ENCODE results near the gene RAB4B. TPM values are rescaled to one million over a fixed set of nuclear protein-coding genes. Genes with fewer than 3 reads are reported as not detected.

Gene RAB4B
- total RNA-seq, 3 donors from 2014 or later, result 21.6 to 28.2 (median 22.1) TPM

GRCh38 chr19:40798683-40799557 lies 20.9 kb downstream of the RAB4B start, which contains the start of gene EGLN2:
Gene EGLN2 (plus strand): TSS chr19:40799191. CDS start chr19:40800573, 1,382 bp downstream.
- H3K9me3 ChIP-seq, result no peaks in the 10 kb centered on the region
- TF ChIP-seq POLR2AphosphoS5 (IDR thresholded peaks at IDR 0.05), result peak; percentile 73 to 82 (median 78)
- peak; percentile 41 for TF ChIP-seq POLR2A (IDR thresholded peaks at IDR 0.05)
- TF ChIP-seq, protein P1, sequence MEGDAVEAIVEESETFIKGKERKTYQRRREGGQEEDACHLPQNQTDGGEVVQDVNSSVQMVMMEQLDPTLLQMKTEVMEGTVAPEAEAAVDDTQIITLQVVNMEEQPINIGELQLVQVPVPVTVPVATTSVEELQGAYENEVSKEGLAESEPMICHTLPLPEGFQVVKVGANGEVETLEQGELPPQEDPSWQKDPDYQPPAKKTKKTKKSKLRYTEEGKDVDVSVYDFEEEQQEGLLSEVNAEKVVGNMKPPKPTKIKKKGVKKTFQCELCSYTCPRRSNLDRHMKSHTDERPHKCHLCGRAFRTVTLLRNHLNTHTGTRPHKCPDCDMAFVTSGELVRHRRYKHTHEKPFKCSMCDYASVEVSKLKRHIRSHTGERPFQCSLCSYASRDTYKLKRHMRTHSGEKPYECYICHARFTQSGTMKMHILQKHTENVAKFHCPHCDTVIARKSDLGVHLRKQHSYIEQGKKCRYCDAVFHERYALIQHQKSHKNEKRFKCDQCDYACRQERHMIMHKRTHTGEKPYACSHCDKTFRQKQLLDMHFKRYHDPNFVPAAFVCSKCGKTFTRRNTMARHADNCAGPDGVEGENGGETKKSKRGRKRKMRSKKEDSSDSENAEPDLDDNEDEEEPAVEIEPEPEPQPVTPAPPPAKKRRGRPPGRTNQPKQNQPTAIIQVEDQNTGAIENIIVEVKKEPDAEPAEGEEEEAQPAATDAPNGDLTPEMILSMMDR (IDR thresholded peaks at IDR 0.05), result no peak
- peak within 1 kb of the TSS; percentile 96 to 97 for H3K27ac ChIP-seq
- H3K27me3 ChIP-seq, result no peaks in the 10 kb centered on the region
- H3K4me3 ChIP-seq, result peak within 1 kb of the TSS; percentile 75 to 97 (median 97)
- no peaks in the 10 kb centered on the region for H3K36me3 ChIP-seq
- peak; percentile 100 for DNase-seq (ENCODE audit: low spot score in 2 of 2)
- H3K4me1 ChIP-seq, result peaks cover 31 to 37% of the 10 kb centered on the region in 2 donors
- intact Hi-C loops (cut with DNase I; ENCODE audit: low total_unique reads), result no loop called here

- H3K36me3 ChIP-seq, result no peaks in the 10 kb centered on the region
- H3K4me1 ChIP-seq, result peaks cover 32 to 45% of the 10 kb centered on the region in 2 donors
- H3K4me3 ChIP-seq, result peak overlapping the region; percentile 75 to 97 (median 97)
- no peaks in the 10 kb centered on the region for H3K27me3 ChIP-seq
- DNase-seq (ENCODE audit: low spot score in 2 of 2), result no peak
- peak overlapping the region; percentile 96 to 97 for H3K27ac ChIP-seq
- TF ChIP-seq, protein P1 (IDR thresholded peaks at IDR 0.05), result no peak
- TF ChIP-seq POLR2A (IDR thresholded peaks at IDR 0.05) (no peak), POLR2AphosphoS5 (IDR thresholded peaks at IDR 0.05) (no peak)
- intact Hi-C loops (cut with DNase I; ENCODE audit: low total_unique reads), result no loop called here
- H3K9me3 ChIP-seq, result no peaks in the 10 kb centered on the region
Measured at GRCh38 chr19:40799558-40800338, 21.7 kb downstream of the RAB4B start.

GRCh38 chr19:40800339-40800996 lies 22.4 kb downstream of the RAB4B start:
- Histone ChIP-seq H3K9me3 (no peaks in the 10 kb centered on the region), H3K27ac (peak overlapping the region; percentile 96 to 97), H3K27me3 (no peaks in the 10 kb centered on the region), H3K36me3 (no peaks in the 10 kb centered on the region), H3K4me3 (peak overlapping the region; percentile 75 to 97 (median 97)), H3K4me1 (peaks cover 32 to 52% of the 10 kb centered on the region in 2 donors)
- no peak for DNase-seq (ENCODE audit: low spot score in 2 of 2)
- TF ChIP-seq POLR2AphosphoS5 (IDR thresholded peaks at IDR 0.05) (no peak), POLR2A (IDR thresholded peaks at IDR 0.05) (no peak)
- TF ChIP-seq, protein P1 (IDR thresholded peaks at IDR 0.05), result no peak
- intact Hi-C loops (cut with DNase I; ENCODE audit: low total_unique reads), result no loop called here

GRCh38 chr19:40800997-40801377 lies 22.9 kb downstream of the RAB4B start:
- intact Hi-C loops (cut with DNase I; ENCODE audit: low total_unique reads), result no loop called here
- Histone ChIP-seq H3K27ac (peak overlapping the region; percentile 96 to 97), H3K4me3 (peak overlapping the region; percentile 75 to 97 (median 97)), H3K27me3 (no peaks in the 10 kb centered on the region), H3K4me1 (peaks cover 32 to 54% of the 10 kb centered on the region in 2 donors), H3K36me3 (no peaks in the 10 kb centered on the region), H3K9me3 (no peaks in the 10 kb centered on the region)
- no peak for DNase-seq (ENCODE audit: low spot score in 2 of 2)
- no peak for TF ChIP-seq POLR2A (IDR thresholded peaks at IDR 0.05)
- TF ChIP-seq, protein P1 (IDR thresholded peaks at IDR 0.05), result no peak
- TF ChIP-seq POLR2AphosphoS5 (IDR thresholded peaks at IDR 0.05), result no peak
